HL-60 (cell line): Measurements from ENCODE around the gene GFI1.

ENCODE experiments used
- DNase-seq, 2 experiments: peaks; one replicate each; pipeline ENCODE4 v3.0.0-alpha.2; 2010 to 2020; ENCODE audit warnings: low read depth in 1 of 2, low spot score in 1 of 2
- H3K27ac ChIP-seq: fragments of 250-450 bp; sonication (Bioruptor Pico); replicated peaks from 2 replicates; pipeline ENCODE4 v1.5.1; 2020; ENCODE audit warnings: mild to moderate bottlenecking, moderate library complexity
- H3K27me3 ChIP-seq: fragments of 250-450 bp; sonication (Bioruptor Pico); 2 replicates; pipeline ENCODE4 v1.5.1; 2021; ENCODE audit warnings: mild to moderate bottlenecking, moderate library complexity; ENCODE audit not compliant: insufficient read depth, poor library complexity, severe bottlenecking
- H3K4me3 ChIP-seq: replicated peaks from 2 replicates; pipeline ENCODE4 v1.5.1; 2011; ENCODE audit warnings: mild to moderate bottlenecking, control low read depth, low read length; ENCODE audit not compliant: insufficient read depth
- GABPA ChIP-seq: IDR thresholded peaks from 2 replicates; pipeline ENCODE4 v1.6.1; 2012; ENCODE audit warnings: low read depth
- POLR2AphosphoS5 ChIP-seq: IDR thresholded peaks from 2 replicates; pipeline ENCODE4 v1.6.1; 2012; ENCODE audit warnings: low read depth
- SPI1 ChIP-seq: IDR thresholded peaks from 2 replicates; pipeline ENCODE4 v1.6.1; 2012; ENCODE audit warnings: low read depth, mild to moderate bottlenecking, borderline replicate concordance
- TF ChIP-seq, protein P1 (sequence below): IDR thresholded peaks from 2 replicates; pipeline ENCODE4 v1.6.1; 2012; ENCODE audit warnings: low read depth; ENCODE audit not compliant: insufficient replicate concordance
- TF ChIP-seq, protein P2 (sequence below): IDR thresholded peaks from one replicate; pipeline ENCODE4 v1.5.1; 2011; ENCODE audit warnings: low read length, control low read depth, inconsistent platforms; ENCODE audit not compliant: insufficient read depth

The GFI1 gene

DNA sequence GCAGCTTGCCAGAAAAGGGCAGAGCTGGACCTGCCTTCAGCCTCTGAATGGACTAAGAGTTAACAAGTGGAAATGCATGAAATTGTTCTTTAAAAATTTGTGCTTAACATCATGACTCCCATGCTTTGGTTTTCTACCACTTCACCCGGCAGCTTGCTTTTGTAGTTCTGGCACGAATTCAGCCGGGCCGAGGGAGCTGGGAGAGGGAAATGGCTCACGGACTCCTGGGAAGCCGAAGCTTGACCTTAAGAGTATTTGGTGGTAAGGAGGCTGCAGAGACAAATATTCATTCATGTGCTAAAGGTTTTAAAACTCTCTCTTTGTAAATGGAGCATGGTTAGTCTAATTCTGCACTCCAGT, 17.2 kb upstream of the GFI1 start:
- Histone ChIP-seq H3K27me3 (no peaks in the 10 kb centered on the region), H3K4me3 (no peak overlapping the region), H3K27ac (no peak overlapping the region)
- TF ChIP-seq, protein P1, sequence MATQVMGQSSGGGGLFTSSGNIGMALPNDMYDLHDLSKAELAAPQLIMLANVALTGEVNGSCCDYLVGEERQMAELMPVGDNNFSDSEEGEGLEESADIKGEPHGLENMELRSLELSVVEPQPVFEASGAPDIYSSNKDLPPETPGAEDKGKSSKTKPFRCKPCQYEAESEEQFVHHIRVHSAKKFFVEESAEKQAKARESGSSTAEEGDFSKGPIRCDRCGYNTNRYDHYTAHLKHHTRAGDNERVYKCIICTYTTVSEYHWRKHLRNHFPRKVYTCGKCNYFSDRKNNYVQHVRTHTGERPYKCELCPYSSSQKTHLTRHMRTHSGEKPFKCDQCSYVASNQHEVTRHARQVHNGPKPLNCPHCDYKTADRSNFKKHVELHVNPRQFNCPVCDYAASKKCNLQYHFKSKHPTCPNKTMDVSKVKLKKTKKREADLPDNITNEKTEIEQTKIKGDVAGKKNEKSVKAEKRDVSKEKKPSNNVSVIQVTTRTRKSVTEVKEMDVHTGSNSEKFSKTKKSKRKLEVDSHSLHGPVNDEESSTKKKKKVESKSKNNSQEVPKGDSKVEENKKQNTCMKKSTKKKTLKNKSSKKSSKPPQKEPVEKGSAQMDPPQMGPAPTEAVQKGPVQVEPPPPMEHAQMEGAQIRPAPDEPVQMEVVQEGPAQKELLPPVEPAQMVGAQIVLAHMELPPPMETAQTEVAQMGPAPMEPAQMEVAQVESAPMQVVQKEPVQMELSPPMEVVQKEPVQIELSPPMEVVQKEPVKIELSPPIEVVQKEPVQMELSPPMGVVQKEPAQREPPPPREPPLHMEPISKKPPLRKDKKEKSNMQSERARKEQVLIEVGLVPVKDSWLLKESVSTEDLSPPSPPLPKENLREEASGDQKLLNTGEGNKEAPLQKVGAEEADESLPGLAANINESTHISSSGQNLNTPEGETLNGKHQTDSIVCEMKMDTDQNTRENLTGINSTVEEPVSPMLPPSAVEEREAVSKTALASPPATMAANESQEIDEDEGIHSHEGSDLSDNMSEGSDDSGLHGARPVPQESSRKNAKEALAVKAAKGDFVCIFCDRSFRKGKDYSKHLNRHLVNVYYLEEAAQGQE: no peak
- no peak for TF ChIP-seq GABPA
- TF ChIP-seq, protein P2, sequence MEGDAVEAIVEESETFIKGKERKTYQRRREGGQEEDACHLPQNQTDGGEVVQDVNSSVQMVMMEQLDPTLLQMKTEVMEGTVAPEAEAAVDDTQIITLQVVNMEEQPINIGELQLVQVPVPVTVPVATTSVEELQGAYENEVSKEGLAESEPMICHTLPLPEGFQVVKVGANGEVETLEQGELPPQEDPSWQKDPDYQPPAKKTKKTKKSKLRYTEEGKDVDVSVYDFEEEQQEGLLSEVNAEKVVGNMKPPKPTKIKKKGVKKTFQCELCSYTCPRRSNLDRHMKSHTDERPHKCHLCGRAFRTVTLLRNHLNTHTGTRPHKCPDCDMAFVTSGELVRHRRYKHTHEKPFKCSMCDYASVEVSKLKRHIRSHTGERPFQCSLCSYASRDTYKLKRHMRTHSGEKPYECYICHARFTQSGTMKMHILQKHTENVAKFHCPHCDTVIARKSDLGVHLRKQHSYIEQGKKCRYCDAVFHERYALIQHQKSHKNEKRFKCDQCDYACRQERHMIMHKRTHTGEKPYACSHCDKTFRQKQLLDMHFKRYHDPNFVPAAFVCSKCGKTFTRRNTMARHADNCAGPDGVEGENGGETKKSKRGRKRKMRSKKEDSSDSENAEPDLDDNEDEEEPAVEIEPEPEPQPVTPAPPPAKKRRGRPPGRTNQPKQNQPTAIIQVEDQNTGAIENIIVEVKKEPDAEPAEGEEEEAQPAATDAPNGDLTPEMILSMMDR: no peak
- TF ChIP-seq POLR2AphosphoS5: no peak
- no peak for TF ChIP-seq SPI1
- no peak for DNase-seq

DNA sequence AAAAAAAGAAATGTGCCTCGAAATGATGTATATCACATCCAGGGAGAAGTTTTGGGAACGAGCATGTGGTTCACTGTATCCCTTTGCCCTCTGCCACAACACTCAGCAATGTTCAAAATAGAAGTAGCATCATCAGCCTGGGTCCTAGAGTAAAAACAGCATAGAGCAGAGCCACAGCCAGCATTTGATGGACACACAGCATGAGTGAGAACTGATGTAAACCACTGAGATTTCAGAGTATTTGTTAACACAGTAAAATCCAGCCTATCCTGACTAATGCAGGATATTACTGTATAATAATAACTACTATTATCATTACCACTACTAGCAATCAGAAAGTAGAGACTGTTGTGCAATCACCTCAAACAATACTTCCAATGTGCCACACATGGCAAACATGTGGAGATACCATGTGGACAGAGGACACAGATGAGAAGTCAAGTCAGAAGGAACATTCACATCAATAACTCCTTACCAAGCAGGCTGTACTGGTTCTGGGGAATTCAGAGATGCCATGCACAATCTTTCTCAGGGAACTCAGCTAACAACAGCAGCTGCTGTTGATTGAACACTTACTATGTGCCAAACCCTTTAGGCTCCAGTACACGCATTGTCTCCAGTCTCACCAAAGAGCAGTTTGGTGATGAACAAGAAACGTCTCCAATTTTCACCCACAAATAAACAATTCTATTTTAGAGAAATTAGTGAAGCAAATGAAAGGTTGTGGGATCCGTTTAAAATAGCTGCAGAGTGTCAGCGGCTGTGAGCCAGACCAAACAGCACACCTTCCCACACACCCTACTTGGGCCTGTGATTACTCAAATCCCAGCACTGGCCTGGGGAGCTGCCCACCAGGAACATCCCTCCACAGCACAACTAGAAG, 16.6 kb upstream of the GFI1 start:
- Histone ChIP-seq H3K27ac (no peak overlapping the region), H3K4me3 (no peak overlapping the region), H3K27me3 (no peaks in the 10 kb centered on the region)
- DNase-seq: no peak
- no peak for TF ChIP-seq SPI1
- TF ChIP-seq, protein P1: no peak
- TF ChIP-seq, protein P2: no peak
- no peak for TF ChIP-seq POLR2AphosphoS5
- no peak for TF ChIP-seq GABPA

DNA sequence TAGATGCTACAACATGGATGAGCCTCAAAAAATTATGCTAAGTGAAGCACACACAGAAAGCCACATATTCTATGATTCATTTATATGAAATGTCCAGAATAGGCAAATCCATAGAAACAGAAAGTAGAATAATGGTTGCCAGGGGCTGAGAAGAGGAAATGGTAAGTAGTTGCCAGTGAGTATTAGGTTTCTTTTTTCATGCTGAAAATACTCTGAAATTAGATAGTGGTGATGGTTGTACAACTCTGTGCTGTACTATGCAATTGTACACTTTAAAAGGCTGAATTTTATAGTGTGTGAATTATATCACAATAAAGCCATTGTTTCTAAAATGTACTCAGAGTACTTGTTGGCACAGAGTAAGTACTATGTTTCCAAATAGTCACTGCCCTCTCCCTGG, 15.5 kb upstream of the GFI1 start:
- no peak overlapping the region for H3K27ac ChIP-seq
- TF ChIP-seq, protein P2: no peak
- TF ChIP-seq, protein P1: no peak
- no peak for TF ChIP-seq GABPA
- no peak for TF ChIP-seq SPI1
- TF ChIP-seq POLR2AphosphoS5: no peak
- H3K27me3 ChIP-seq: no peaks in the 10 kb centered on the region
- DNase-seq: no peak
- no peak overlapping the region for H3K4me3 ChIP-seq
